NB4 (cell line): Measurements from ENCODE around the gene TYK2.
"Not testable (repeated sequence)": the region's sequence is repeated elsewhere in the genome, so short reads cannot be mapped to it uniquely, and the experiment has no call there.

Experiments
- DNase-seq: peaks from one replicate; pipeline ENCODE4 v3.0.0; 2010; ENCODE audit warnings: low read depth
- H3K4me3 ChIP-seq: one replicate; pipeline ENCODE4 v1.5.1; 2011; ENCODE audit warnings: mild to moderate bottlenecking, low read depth, low read length, moderate library complexity
- CTCF ChIP-seq: IDR thresholded peaks from one replicate; pipeline ENCODE4 v1.5.1; 2012; ENCODE audit warnings: low read depth, low read length
- MAX ChIP-seq: IDR thresholded peaks from 2 replicates; pipeline ENCODE4 v1.6.1; 2011; ENCODE audit warnings: low read depth, low read length
- MYC ChIP-seq: IDR thresholded peaks from 2 replicates; pipeline ENCODE4 v1.6.1; 2011; ENCODE audit warnings: low read depth, low read length
- POLR2A ChIP-seq: IDR thresholded peaks from 2 replicates; pipeline ENCODE4 v1.6.1; 2011; ENCODE audit warnings: mild to moderate bottlenecking; ENCODE audit not compliant: insufficient read length; ENCODE audit errors: extremely low read depth

TYK2 gene

GRCh38 chr19:10402441-10403038 is 22.2 kb upstream of the TYK2 start:
- DNase-seq = peak; percentile 73
- peak overlapping the region; percentile 82 for H3K4me3 ChIP-seq
- TF ChIP-seq MAX = peak; percentile 86
- TF ChIP-seq CTCF = no peak

- DNase-seq = no peak
- no peak for TF ChIP-seq POLR2A
- TF ChIP-seq MAX = no peak
- TF ChIP-seq CTCF = no peak
- no peak for TF ChIP-seq MYC
- H3K4me3 ChIP-seq = no peak overlapping the region
Measured at GRCh38 chr19:10399878-10400277, 19.5 kb upstream of the TYK2 start.

GRCh38 chr19:10399340-10399739 is 19.0 kb upstream of the TYK2 start:
- DNase-seq, H3K4me3 ChIP-seq: not testable (repeated sequence)

- H3K4me3 ChIP-seq = no peak overlapping the region
- DNase-seq = no peak
- TF ChIP-seq POLR2A = no peak
- no peak for TF ChIP-seq MYC
- TF ChIP-seq CTCF = no peak
Measured at GRCh38 chr19:10398819-10399218, 18.4 kb upstream of the TYK2 start.

GRCh38 chr19:10395917-10396316 is 15.5 kb upstream of the TYK2 start:
- DNase-seq = no peak
- TF ChIP-seq CTCF = no peak
- no peak for TF ChIP-seq MYC
- no peak for TF ChIP-seq MAX
- TF ChIP-seq POLR2A = no peak
- H3K4me3 ChIP-seq = no peak overlapping the region

- no peak for DNase-seq
Measured at GRCh38 chr19:10395436-10395835, 15.1 kb upstream of the TYK2 start.

More at GRCh38 chr19:10395436-10395835, 15.1 kb upstream of the TYK2 start:
- TF ChIP-seq CTCF (no peak), MYC (no peak), MAX (no peak), POLR2A (no peak)
- no peak overlapping the region for H3K4me3 ChIP-seq
